K562 (cell line): Measurements from ENCODE around the gene ELMO1. TPM values are rescaled to one million over a fixed set of nuclear protein-coding genes. Genes with fewer than 3 reads are reported as not detected.

Experiments used
- ZNF75A ChIP-seq: fragments of 450-650 bp; formaldehyde crosslinking; IDR thresholded peaks from 2 replicates; pipeline ENCODE4 v1.4.0; 2020; ENCODE audit warnings: mild to moderate bottlenecking
- polyA plus RNA-seq, 8 experiments: library from polyadenylated mRNA; depleted of rRNA in 4 of 8; stranded (reverse) in 5 of 8; unstranded in 3 of 8; fragments of >200 nt; fragmentation: Nextera tagmentation in 2 of 8; fragmentation: Illumina TruSeq in 1 of 8; extraction: Ambion mirVana in 2 of 8; extraction: Trizol in 1 of 8; gene quantifications; 2 replicates each; pipeline versions ENCODE4 v1.2.1 to v1.2.3, GENCODE V29; 2011 to 2014; ENCODE audit warnings: inconsistent platforms in 1 of 8, missing spikeins in 1 of 8
- total RNA-seq, 7 experiments: library from RNA; depleted of rRNA in 6 of 7; stranded (reverse); fragments of >200 nt in 6 of 7; fragmentation: Illumina TruSeq in 2 of 7; extraction: Trizol in 2 of 7; gene quantifications; 2 replicates each; pipeline versions ENCODE4 v1.2.1 to v1.2.3, GENCODE V29; 2011 to 2021; ENCODE audit warnings: low replicate concordance in 1 of 7
- TF ChIP-seq, protein P1 (sequence below): fragments of 450-650 bp; IDR thresholded peaks from 2 replicates; pipeline ENCODE4 v1.6.1; 2016; ENCODE audit warnings: mild to moderate bottlenecking, moderate library complexity
- TF ChIP-seq, protein P2 (sequence below): sonication (generic); formaldehyde crosslinking; IDR thresholded peaks from 2 replicates; pipeline ENCODE4 v1.8.0; 2023; ENCODE audit warnings: missing genetic modification reagents, mild to moderate bottlenecking, borderline replicate concordance

Gene ELMO1
- total and polyA plus RNA-seq, 9 of the 15 experiments (the other 6 are each of a cell fraction or from before 2014, with no cell fraction given) = 0.36 to 7.2 (median 3.6) TPM

- TF ChIP-seq, protein P1, sequence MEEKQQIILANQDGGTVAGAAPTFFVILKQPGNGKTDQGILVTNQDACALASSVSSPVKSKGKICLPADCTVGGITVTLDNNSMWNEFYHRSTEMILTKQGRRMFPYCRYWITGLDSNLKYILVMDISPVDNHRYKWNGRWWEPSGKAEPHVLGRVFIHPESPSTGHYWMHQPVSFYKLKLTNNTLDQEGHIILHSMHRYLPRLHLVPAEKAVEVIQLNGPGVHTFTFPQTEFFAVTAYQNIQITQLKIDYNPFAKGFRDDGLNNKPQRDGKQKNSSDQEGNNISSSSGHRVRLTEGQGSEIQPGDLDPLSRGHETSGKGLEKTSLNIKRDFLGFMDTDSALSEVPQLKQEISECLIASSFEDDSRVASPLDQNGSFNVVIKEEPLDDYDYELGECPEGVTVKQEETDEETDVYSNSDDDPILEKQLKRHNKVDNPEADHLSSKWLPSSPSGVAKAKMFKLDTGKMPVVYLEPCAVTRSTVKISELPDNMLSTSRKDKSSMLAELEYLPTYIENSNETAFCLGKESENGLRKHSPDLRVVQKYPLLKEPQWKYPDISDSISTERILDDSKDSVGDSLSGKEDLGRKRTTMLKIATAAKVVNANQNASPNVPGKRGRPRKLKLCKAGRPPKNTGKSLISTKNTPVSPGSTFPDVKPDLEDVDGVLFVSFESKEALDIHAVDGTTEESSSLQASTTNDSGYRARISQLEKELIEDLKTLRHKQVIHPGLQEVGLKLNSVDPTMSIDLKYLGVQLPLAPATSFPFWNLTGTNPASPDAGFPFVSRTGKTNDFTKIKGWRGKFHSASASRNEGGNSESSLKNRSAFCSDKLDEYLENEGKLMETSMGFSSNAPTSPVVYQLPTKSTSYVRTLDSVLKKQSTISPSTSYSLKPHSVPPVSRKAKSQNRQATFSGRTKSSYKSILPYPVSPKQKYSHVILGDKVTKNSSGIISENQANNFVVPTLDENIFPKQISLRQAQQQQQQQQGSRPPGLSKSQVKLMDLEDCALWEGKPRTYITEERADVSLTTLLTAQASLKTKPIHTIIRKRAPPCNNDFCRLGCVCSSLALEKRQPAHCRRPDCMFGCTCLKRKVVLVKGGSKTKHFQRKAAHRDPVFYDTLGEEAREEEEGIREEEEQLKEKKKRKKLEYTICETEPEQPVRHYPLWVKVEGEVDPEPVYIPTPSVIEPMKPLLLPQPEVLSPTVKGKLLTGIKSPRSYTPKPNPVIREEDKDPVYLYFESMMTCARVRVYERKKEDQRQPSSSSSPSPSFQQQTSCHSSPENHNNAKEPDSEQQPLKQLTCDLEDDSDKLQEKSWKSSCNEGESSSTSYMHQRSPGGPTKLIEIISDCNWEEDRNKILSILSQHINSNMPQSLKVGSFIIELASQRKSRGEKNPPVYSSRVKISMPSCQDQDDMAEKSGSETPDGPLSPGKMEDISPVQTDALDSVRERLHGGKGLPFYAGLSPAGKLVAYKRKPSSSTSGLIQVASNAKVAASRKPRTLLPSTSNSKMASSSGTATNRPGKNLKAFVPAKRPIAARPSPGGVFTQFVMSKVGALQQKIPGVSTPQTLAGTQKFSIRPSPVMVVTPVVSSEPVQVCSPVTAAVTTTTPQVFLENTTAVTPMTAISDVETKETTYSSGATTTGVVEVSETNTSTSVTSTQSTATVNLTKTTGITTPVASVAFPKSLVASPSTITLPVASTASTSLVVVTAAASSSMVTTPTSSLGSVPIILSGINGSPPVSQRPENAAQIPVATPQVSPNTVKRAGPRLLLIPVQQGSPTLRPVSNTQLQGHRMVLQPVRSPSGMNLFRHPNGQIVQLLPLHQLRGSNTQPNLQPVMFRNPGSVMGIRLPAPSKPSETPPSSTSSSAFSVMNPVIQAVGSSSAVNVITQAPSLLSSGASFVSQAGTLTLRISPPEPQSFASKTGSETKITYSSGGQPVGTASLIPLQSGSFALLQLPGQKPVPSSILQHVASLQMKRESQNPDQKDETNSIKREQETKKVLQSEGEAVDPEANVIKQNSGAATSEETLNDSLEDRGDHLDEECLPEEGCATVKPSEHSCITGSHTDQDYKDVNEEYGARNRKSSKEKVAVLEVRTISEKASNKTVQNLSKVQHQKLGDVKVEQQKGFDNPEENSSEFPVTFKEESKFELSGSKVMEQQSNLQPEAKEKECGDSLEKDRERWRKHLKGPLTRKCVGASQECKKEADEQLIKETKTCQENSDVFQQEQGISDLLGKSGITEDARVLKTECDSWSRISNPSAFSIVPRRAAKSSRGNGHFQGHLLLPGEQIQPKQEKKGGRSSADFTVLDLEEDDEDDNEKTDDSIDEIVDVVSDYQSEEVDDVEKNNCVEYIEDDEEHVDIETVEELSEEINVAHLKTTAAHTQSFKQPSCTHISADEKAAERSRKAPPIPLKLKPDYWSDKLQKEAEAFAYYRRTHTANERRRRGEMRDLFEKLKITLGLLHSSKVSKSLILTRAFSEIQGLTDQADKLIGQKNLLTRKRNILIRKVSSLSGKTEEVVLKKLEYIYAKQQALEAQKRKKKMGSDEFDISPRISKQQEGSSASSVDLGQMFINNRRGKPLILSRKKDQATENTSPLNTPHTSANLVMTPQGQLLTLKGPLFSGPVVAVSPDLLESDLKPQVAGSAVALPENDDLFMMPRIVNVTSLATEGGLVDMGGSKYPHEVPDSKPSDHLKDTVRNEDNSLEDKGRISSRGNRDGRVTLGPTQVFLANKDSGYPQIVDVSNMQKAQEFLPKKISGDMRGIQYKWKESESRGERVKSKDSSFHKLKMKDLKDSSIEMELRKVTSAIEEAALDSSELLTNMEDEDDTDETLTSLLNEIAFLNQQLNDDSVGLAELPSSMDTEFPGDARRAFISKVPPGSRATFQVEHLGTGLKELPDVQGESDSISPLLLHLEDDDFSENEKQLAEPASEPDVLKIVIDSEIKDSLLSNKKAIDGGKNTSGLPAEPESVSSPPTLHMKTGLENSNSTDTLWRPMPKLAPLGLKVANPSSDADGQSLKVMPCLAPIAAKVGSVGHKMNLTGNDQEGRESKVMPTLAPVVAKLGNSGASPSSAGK = no peak
- TF ChIP-seq, protein P2, sequence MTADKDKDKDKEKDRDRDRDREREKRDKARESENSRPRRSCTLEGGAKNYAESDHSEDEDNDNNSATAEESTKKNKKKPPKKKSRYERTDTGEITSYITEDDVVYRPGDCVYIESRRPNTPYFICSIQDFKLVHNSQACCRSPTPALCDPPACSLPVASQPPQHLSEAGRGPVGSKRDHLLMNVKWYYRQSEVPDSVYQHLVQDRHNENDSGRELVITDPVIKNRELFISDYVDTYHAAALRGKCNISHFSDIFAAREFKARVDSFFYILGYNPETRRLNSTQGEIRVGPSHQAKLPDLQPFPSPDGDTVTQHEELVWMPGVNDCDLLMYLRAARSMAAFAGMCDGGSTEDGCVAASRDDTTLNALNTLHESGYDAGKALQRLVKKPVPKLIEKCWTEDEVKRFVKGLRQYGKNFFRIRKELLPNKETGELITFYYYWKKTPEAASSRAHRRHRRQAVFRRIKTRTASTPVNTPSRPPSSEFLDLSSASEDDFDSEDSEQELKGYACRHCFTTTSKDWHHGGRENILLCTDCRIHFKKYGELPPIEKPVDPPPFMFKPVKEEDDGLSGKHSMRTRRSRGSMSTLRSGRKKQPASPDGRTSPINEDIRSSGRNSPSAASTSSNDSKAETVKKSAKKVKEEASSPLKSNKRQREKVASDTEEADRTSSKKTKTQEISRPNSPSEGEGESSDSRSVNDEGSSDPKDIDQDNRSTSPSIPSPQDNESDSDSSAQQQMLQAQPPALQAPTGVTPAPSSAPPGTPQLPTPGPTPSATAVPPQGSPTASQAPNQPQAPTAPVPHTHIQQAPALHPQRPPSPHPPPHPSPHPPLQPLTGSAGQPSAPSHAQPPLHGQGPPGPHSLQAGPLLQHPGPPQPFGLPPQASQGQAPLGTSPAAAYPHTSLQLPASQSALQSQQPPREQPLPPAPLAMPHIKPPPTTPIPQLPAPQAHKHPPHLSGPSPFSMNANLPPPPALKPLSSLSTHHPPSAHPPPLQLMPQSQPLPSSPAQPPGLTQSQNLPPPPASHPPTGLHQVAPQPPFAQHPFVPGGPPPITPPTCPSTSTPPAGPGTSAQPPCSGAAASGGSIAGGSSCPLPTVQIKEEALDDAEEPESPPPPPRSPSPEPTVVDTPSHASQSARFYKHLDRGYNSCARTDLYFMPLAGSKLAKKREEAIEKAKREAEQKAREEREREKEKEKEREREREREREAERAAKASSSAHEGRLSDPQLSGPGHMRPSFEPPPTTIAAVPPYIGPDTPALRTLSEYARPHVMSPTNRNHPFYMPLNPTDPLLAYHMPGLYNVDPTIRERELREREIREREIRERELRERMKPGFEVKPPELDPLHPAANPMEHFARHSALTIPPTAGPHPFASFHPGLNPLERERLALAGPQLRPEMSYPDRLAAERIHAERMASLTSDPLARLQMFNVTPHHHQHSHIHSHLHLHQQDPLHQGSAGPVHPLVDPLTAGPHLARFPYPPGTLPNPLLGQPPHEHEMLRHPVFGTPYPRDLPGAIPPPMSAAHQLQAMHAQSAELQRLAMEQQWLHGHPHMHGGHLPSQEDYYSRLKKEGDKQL = no peak
- no peak for TF ChIP-seq ZNF75A (CRISPR knock-in tag)
Observed at GRCh38 chr7:37215290-37215923, 233.3 kb downstream of the ELMO1 start (continued).
